ENCODE data around the gene KRT81.

The KRT81 gene

DNA sequence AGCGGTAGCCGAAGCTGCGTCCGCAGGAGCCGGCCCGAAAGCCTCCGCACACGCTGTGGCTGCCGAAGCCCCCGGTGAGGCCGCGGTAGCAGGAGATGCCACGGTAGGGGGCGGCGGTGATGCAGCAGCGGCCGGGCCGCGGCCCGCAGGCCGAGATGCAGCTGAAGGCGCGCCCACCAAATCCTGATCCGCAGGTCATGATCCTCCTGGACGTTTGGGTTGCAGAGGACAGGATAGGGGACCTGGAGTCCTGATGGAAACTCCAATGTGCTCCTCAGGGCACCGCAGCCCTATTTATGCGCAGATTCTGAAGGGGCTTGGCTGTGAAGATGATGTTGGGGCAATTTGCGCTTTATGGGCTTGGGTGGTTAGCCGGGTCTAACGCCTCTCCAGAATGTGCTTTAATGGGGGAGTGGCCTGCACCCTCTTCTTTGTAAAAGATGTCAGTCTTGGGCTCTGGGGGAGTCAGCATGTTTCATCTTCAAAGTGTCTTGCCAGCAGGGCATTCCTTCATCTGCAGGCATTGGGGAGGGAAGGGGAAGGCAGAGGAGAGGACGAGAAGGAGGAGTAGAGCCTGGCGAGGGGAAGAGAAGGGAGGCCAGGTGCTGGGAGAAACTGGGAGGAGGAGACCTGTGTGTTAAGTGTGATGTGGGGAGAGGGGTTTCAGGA lies at the start of gene KRT81:
Gene KRT81, minus strand, starts transcription at position 268 of the 669 bp plus-strand sequence. Its CDS starts 69 bp downstream, at position 199.
- no peak for DNase-seq

DNA sequence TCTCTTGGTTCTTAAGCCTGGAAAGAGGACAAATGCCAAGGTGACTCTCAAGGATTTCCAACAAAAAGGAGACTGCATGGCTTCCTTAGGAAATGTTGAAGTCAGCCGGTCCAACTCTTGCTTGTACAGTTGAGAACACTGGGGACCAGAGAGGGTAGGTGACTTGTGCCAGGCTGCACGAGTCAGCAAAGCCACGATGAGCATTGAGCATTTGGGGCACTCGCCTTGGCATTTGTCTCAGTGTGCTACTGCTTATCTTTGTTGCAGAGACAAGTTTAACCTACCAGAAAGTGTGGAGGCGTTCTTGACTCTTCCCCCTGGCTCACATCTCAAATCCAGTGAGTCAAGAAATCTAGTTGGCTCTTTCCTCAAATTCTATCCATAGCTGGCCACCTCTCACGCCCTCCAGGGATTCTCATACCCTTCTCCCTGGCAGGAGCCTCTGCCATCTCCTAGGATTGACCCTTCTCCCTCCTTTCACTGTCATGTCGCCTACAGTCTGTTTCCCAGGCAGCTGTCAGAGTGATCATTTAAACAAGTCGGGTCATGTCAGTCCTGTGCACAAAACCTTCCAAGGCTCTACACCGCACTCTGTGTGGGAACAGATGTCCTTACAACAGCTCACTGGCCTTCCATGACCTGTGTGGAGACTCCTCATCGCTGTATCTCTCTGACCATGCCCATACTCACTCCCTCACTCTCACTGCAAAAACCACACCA lies 47.1 kb upstream of the KRT81 start:
- DNase-seq = no peak

DNA sequence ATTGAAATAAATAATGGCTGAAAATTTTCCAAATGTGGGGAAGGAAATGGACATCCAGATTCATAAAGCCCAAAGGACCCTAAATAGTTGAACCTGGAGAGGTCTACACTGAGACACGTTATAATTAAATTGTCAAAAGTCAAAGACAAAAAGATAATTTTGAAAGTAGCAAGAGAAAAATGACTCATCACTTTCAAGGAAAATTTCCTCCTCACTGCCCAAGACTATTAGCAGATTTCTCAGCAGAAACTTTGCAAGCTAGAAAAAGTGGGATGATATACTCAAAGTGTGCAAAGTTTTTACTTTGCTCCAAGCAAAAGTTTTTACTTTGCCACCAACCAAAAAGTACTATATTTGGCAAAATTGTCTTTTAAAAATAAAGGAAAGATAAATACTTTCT lies 45.7 kb upstream of the KRT81 start:
- no peak for DNase-seq

GRCh38 chr12:52336641-52337040 lies 45.3 kb upstream of the KRT81 start:
- no peak for DNase-seq

DNA sequence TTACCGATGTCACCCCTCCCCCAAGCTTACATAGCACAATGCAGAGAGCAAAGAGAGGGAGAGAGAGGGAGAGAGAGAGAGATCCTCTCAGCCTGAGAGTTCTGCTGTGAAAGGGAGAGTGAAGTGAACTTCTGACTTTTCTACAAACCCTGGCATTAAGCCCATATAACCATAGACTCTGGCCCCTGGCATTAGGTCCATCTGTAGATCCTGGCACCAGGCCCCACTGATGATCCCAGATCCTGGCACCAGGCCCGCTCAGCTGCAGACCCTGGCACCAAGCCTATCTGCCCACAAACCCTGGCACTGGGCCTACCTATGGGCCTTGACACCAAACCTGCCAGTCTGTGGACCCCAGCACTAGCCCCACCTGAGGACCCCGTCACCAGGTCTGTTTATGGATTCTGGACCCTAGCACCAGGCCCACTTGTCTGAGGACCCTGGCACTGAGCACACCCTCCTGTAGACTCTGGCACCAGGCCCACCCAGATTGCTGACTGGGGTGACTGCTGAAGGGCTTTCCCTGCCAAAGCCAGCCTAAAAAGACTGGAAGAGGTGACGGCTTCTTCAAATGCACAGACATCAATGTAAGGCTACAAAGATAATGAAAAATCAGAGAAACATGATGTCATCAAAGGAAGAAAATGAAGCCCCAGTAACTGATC lies 44.4 kb upstream of the KRT81 start:
- no peak for DNase-seq

DNA sequence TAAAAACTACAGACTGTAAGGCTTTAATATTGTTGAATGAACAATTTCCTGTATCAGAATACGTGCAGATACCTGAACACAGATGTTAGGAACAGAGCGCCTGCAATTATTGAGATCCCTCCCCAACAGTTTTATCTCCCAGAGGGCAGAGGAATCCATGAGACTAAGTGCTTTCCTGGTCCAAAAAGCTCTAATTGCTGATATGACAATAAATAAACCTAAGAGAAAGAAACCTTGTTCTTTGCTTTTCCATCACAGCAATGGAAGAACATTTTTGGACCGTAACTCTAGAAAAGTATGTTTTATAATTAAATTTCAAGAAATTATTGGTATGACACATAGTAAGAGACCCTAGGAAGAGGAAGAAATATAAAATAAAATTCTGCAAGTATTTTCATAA lies 42.9 kb upstream of the KRT81 start:
- DNase-seq = no peak

- no peak for DNase-seq
These were observed 42.0 kb upstream of the KRT81 start for GRCh38 chr12:52333321-52333720.

- no peak for DNase-seq
These were observed 41.0 kb upstream of the KRT81 start for GRCh38 chr12:52332381-52332780.

DNA sequence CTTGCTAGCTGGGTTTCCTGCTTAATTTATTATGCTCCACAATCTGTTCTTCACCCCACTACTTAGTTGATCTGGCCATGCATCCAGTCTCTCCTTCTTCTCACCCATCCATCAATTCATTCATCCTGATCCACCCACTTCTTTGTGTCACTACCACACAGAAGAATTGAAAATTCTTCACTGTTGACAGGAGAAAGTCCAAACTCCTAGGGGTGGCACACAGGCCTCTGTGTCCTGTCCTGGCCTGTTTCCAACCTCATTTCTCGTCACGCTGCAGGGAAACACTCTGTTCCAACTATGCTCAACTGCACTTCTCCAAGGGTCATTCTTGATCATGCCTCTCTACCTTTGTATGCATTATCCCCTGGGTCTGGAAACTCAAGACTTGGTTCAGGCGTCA lies 40.5 kb upstream of the KRT81 start:
- no peak for DNase-seq

DNA sequence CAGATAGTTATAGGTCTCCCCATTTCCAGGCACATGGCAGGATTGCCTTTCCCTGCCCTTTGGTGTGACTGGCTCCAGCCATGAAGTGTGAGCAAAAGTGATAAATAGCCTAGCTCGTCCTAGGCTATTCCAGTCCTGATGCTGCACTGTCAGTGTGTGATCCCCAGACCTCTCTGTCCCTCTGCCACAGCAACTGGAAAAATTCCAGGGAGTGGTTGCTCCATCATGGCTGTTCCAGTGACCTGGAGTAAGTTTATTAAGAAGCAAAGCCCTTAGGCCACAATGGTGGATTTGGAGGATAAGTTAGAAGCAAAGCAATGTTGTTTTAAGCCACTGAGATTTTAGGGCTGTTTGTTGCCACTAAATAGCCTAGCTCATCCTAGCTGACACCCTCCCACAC lies 39.7 kb upstream of the KRT81 start:
- no peak for DNase-seq

- DNase-seq = no peak
These were observed 36.6 kb upstream of the KRT81 start for GRCh38 chr12:52327830-52328500.

DNA sequence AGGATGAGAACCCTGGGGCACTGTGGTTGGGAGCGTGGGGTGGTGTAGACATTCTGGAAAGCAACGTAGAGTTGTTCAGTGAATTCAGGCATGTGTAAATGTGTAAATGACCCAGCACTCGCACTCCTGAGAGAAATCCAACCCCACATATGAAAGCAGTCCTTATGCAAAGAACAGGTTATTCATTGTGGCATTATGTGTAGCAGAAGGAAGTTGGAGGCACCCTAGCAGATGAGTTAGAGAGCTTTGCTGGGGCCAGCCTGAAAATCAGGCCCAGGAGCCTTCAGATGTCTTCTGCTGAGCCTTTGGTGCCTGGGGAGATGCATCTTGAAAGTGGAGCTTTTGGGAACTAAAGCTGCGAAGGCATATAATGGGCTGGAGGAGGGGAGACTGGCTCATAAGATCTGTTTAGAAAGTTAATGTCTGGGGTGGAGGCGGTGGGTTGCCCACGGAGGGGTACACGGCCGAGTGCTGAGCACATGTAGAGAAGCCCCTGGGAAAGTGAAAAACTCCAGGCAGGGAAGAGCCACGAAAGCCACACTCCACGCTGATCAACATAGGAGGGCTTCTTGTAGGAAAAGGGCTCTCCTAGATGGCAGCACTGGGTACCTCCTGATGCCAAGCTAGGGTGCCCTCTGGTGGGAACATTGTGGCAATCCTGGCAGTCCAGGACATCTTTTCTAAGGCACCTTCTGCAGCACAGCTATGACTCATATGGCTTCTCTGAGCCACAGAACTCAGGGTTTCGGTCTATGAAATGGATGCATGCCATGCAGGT lies 35.9 kb upstream of the KRT81 start:
- DNase-seq = peak; percentile 85

GRCh38 chr12:52324153-52324444 lies 32.8 kb upstream of the KRT81 start:
- no peak for DNase-seq

DNA sequence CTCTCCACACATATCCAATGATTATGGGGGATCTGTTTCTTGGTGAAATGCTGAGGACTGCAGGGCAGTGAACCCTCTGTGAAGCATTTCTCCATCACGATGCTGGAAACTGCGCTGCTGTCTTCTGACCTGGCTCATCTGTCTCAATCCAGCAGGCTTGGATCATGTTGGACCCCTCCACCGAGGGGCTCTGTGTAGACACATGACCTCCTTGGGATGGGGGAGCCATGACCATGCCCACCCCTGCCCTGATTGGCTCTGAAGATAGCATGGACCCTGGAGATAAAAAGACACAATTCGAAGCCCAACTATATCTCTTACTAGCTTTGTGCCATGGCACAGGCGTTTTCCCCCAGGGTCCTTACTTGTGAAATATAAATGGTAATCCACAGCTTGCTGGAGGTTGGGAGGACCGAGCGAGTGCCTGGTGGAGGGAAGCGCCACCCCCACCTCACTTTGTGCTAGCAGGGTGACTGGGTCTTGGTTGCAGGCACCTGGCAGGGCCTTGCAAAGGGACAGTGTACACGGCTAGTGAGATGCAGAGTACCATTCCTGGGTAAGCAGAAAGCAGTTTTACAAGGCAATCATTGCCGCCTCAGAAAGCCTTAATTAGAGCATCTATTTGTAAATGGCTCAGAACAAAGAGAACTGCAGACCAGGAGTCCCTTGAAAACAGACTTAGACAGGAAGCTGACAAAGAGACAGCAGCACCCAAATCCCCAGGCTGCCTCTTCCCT lies 32.2 kb upstream of the KRT81 start:
- DNase-seq = no peak

GRCh38 chr12:52323001-52323400 lies 31.7 kb upstream of the KRT81 start:
- no peak for DNase-seq

- no peak for DNase-seq
These were observed 30.7 kb upstream of the KRT81 start for GRCh38 chr12:52322069-52322468.

DNA sequence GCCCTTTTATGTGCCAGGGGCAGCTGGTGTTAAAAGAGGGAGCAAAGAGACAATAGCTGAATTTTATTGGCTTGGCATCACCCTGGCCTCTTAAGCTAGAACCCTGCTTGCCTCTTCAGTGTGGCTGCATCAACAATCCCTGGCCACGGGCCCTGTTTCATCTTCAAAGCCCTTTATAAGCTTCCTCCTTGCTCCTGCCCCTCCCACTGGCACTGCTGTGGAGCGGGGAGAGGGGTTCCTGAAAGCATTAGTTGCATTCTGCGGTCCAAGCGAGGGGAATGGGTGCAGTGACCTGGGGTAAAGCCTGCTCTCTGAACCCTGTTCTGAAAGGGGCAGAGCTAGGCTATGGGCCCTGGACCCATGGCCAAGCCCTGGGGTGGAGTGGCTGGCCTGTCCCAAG lies 30.1 kb upstream of the KRT81 start:
- DNase-seq = no peak

DNA sequence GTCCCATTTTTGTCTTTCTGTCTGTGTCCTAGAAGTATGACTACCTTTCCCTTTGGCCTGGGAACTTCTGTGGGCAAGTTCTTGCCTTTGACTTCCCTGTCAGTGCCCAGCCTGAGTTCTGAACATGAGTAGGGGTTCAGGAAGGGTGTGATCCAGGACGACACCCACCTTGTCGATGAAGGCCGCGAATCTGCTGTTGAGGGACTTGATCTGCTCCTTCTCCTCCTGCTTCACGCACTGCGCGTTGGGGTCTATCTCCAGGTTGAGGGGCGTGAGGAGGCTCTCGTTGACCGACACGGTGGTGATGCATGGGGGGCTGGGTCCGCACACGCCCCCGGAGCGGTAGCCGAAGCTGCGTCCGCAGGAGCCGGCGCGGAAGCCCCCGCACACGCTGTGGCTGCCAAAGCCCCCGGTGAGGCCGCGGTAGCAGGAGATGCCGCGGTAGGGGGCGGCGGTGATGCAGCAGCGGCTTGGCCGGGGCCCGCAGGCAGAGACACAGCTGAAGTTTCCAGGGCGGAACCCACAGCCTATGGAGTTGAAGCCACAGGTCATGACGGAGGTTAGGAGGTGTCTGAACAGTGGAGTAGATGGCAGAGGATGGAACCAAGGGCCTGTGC lies 29.6 kb upstream of the KRT81 start, which contains the start of gene KRT83:
Gene KRT83, minus strand, starts transcription at position 615 of the 617 bp plus-strand sequence. Its CDS starts 63 bp downstream, at position 552.
- no peak for DNase-seq

GRCh38 chr12:52319097-52319496 lies 27.8 kb upstream of the KRT81 start:
- no peak for DNase-seq

DNA sequence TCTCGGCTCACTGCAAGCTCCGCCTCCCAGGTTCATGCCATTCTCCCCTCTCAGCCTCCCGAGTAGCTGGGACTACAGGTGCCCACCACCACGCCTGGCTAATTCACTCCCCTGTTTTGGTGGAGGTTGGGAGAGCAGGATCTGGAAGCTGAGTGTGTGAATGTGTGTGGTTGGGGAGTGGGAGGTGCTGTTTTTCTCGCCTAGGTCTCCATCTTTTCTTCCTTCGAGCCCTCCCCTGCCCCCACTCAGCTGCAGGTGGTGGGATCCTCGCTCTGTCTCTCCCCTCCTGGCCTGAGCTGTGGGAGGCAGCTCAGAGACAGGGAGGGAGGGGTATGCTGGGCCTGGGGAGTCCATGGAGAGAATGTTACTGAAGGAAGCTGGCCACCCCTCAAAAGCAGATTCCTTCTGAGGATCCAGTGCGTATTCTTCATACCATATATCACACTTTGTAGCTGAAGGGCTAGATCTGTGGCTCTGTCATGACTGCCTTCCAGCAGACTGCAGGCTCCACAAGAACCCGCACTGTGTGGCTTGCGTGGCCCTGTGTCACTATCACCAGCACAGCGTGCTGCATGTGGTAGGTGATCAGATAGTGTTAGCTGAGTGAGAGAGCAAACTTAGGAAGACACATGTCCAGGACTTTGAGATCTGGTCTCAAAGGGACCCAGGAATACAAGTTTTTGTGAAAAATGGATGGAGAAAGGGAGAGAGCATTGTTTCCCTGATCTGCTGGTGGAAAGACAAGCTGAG lies 27.1 kb upstream of the KRT81 start:
- DNase-seq = no peak

Data from stimulated activated CD4-positive, alpha-beta T cell treated with anti-CD3 and anti-CD28 coated beads, Interleukin-4, amount 100 ng/mL, for 24 hours (primary cell).